ENCODE data around the gene MCMBP. TPM values are rescaled to one million over a fixed set of nuclear protein-coding genes. Genes with fewer than 3 reads are reported as not detected.

MCMBP gene
- total RNA-seq, 2 experiments from 2014 or later = 14.5 to 14.6 TPM

DNA sequence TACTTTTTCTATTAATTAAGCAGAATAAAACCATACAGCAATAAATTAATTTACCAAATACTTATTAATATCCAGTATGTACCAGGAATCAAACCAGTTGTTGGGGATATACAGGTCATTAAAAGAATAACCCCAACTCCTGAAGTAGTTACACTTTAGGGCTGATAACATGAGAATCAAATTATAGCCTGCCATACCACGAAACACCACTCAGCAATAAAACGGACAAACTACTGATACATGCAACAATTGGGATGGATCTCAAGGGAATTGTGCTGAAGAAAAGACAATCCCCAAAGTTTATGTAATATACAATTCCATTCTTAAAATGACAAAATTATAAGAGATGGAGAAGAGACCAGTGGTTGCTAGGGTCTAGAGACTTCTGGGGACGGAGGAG, 22.7 kb downstream of the MCMBP start:
- Mint-ChIP-seq H3K36me3 (ENCODE audit: low read depth) (peaks cover 80% of the 10 kb centered on the region), H3K27ac (no peak overlapping the region), H3K27me3 (no peaks in the 10 kb centered on the region), H3K4me1 (ENCODE audit: low read depth) (no peaks in the 10 kb centered on the region), H3K4me3 (no peak overlapping the region), H3K9me3 (no peaks in the 10 kb centered on the region)
- Histone ChIP-seq H3K9me3 (ENCODE audit: control insufficient read depth in 1 of 2, insufficient read depth in 1 of 2, low read length in 2 of 2) (no peaks in the 10 kb centered on the region), H3K36me3 (ENCODE audit: insufficient read depth, low read length) (peaks cover 82% of the 10 kb centered on the region), H3K4me3 (ENCODE audit: low read length) (no peak overlapping the region), H3K27ac (ENCODE audit: low read depth in 1 of 2, low read length in 2 of 2) (no peak overlapping the region), H3K4me1 (ENCODE audit: insufficient read depth, low read length) (no peaks in the 10 kb centered on the region), H3K27me3 (ENCODE audit: control insufficient read depth in 1 of 2, insufficient read depth in 2 of 2, low read length in 2 of 2) (no peaks in the 10 kb centered on the region)
- intact Hi-C loops (cut with DNase I, micrococcal nuclease) = loop anchor here (10.0 kb wide), 2 partner anchors 645 to 795 kb away; partner anchors contain the start of gene GRK5 (in 1 of the 2)
- ChIA-PET POLR2A (no interaction called here), CTCF (interaction anchor here (0.6 kb wide), 1 partner anchor 24 kb away, joined by 3 read pairs; no protein-coding TSS in a partner anchor)
- TF ChIP-seq, protein P1, sequence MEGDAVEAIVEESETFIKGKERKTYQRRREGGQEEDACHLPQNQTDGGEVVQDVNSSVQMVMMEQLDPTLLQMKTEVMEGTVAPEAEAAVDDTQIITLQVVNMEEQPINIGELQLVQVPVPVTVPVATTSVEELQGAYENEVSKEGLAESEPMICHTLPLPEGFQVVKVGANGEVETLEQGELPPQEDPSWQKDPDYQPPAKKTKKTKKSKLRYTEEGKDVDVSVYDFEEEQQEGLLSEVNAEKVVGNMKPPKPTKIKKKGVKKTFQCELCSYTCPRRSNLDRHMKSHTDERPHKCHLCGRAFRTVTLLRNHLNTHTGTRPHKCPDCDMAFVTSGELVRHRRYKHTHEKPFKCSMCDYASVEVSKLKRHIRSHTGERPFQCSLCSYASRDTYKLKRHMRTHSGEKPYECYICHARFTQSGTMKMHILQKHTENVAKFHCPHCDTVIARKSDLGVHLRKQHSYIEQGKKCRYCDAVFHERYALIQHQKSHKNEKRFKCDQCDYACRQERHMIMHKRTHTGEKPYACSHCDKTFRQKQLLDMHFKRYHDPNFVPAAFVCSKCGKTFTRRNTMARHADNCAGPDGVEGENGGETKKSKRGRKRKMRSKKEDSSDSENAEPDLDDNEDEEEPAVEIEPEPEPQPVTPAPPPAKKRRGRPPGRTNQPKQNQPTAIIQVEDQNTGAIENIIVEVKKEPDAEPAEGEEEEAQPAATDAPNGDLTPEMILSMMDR (IDR thresholded peaks at IDR 0.05) = no peak
- ATAC-seq (ENCODE audit: poor library complexity) (no peak), DNase-seq (no peak)

DNA sequence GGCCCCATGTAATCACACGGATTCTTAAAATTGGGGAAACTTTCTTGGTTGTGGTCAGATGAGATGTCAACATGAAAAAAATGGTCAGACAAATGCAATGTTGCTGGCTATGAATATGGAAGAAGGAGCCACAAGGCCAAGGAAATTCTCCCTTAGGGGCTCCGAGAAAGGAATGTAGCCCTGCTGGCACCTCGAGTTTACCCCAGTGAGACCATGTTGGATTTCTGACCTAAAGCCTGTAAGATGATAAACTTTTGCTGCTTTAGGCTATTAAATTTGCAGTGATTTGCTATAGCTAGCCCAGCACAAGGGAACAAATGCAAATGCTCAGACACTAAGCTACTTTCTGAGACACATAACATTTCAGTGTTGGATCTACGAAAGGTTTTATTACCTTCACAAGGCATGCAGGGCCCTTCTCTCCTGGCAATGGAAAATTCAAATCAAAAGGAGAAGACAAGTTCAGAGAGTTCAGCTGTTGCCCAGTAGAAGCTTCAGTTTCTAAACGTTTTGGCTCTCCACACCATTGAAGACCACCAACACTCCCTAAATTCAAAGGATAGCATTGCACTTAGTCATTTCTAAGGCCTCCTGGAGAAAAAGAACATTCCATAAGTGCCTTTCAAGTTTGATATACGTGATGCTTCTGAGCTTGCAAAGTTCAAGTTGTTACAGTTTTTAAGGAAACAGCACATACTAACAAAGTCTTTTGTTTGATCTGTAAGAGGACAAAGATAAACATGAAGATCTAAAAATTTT, 23.4 kb downstream of the MCMBP start:
- TF ChIP-seq, protein P1 (IDR thresholded peaks at IDR 0.05) = no peak
- no peaks in the 10 kb centered on the region for H3K4me1 ChIP-seq (ENCODE audit: insufficient read depth, low read length)
- no peak overlapping the region for H3K27ac Mint-ChIP-seq
- intact Hi-C loops (cut with DNase I, micrococcal nuclease) = loop anchor here in 1 of 2 experiments (10.0 kb wide), 1 partner anchor 794 kb away; no protein-coding TSS in a partner anchor
- CTCF ChIA-PET = no interaction called here
- H3K27ac ChIP-seq (ENCODE audit: low read depth in 1 of 2, low read length in 2 of 2) = no peak overlapping the region
- H3K9me3 ChIP-seq (ENCODE audit: control insufficient read depth in 1 of 2, insufficient read depth in 1 of 2, low read length in 2 of 2) = no peaks in the 10 kb centered on the region
- ATAC-seq (ENCODE audit: poor library complexity) = no peak
- no peak overlapping the region for H3K4me3 Mint-ChIP-seq
- peaks cover 85% of the 10 kb centered on the region for H3K36me3 Mint-ChIP-seq (ENCODE audit: low read depth)
- H3K4me1 Mint-ChIP-seq (ENCODE audit: low read depth) = no peaks in the 10 kb centered on the region
- H3K4me3 ChIP-seq (ENCODE audit: low read length) = no peak overlapping the region
- no peaks in the 10 kb centered on the region for H3K27me3 Mint-ChIP-seq
- POLR2A ChIA-PET = no interaction called here
- H3K36me3 ChIP-seq (ENCODE audit: insufficient read depth, low read length) = peaks cover 84% of the 10 kb centered on the region
- H3K9me3 Mint-ChIP-seq = no peaks in the 10 kb centered on the region
- DNase-seq = no peak
- no peaks in the 10 kb centered on the region for H3K27me3 ChIP-seq (ENCODE audit: control insufficient read depth in 1 of 2, insufficient read depth in 2 of 2, low read length in 2 of 2)

DNA sequence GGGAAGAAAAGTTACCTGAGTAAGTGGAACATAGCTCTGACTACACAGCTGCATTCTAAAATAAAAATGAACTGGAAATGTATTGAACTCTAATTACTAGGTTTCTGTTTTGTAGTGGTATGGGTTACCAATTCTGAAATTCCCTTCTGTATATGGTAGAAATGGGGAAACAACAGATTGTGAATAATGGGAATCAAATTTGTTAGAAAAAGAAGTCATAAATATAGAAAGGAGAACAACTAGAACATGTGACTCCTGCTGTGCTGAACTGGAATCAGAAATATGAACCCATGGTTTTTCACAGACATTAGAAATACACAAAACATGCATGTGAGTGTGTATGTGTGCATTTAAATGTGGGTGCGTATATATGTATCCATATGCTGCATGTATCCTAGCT, 27.0 kb downstream of the MCMBP start:
- H3K4me1 Mint-ChIP-seq (ENCODE audit: low read depth) = no peaks in the 10 kb centered on the region
- Histone ChIP-seq H3K4me1 (ENCODE audit: insufficient read depth, low read length) (no peaks in the 10 kb centered on the region), H3K36me3 (ENCODE audit: insufficient read depth, low read length) (peaks cover 88% of the 10 kb centered on the region), H3K9me3 (ENCODE audit: control insufficient read depth in 1 of 2, insufficient read depth in 1 of 2, low read length in 2 of 2) (no peaks in the 10 kb centered on the region), H3K4me3 (ENCODE audit: low read length) (no peak overlapping the region), H3K27ac (ENCODE audit: low read depth in 1 of 2, low read length in 2 of 2) (no peak overlapping the region), H3K27me3 (ENCODE audit: control insufficient read depth in 1 of 2, insufficient read depth in 2 of 2, low read length in 2 of 2) (no peaks in the 10 kb centered on the region)
- intact Hi-C loops (cut with DNase I, micrococcal nuclease) = loop anchor here in 1 of 2 experiments (10.0 kb wide), 1 partner anchor 791 kb away; no protein-coding TSS in a partner anchor
- TF ChIP-seq, protein P1 (IDR thresholded peaks at IDR 0.05) = no peak
- no peaks in the 10 kb centered on the region for H3K9me3 Mint-ChIP-seq
- no peak overlapping the region for H3K4me3 Mint-ChIP-seq
- no peak overlapping the region for H3K27ac Mint-ChIP-seq
- H3K27me3 Mint-ChIP-seq = no peaks in the 10 kb centered on the region
- ATAC-seq (ENCODE audit: poor library complexity) (no peak), DNase-seq (no peak)
- peaks cover 97% of the 10 kb centered on the region for H3K36me3 Mint-ChIP-seq (ENCODE audit: low read depth)
- ChIA-PET POLR2A (no interaction called here), CTCF (interaction anchor here (0.6 kb wide), 1 partner anchor 24 kb away, joined by 3 read pairs; no protein-coding TSS in a partner anchor)

All from CD4-positive, alpha-beta T cell (primary cell).